GM19328 (cell line): Measurements from ENCODE around the gene SPSB1.

ENCODE experiments used
- ATAC-seq: cut with Tn5 transposase; IDR thresholded peaks from one replicate; pipeline ENCODE4 v1.9.1; 2021; ENCODE audit warnings: mild to moderate bottlenecking, moderate library complexity; ENCODE audit not compliant: unreplicated experiment

The SPSB1 gene

DNA sequence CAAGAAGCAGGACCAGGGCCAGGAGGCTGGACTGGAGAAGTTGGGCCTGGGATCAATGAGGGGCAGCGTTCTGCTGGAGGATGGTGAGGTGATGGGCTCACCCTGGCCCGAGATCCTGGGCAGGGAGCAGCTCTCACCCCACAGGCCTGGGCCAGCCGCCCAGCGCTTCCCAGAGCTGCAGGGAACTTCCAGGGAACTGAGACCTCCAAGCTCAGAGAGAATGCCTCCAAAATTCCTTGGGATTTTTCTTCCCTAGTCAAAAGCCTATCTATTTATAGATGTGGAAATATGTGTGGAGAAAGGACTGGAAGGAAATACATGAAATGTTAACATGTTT, 121.2 kb downstream of the SPSB1 start:
- no peak for ATAC-seq

DNA sequence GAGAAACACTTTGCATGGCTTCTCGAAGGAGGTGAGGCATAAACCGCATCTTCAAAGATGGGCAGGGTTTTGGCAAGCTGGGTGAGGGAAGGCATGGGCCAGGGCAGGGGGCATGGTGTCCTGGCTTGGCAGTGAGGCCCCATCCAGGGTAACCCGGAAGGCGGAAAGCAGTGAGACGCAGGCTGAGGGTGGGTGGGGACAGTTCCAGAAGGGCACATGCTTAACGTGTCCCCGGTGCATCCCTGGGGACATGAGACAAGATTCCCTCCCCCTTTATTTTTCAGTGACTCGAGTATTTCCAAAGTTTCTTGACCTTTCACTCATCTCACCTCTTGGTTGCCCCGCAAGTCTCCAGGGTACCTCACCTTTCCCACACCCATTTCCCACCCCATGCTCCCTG, 123.8 kb downstream of the SPSB1 start:
- no peak for ATAC-seq

GRCh38 chr1:9416918-9417500, 124.3 kb downstream of the SPSB1 start:
- no peak for ATAC-seq

DNA sequence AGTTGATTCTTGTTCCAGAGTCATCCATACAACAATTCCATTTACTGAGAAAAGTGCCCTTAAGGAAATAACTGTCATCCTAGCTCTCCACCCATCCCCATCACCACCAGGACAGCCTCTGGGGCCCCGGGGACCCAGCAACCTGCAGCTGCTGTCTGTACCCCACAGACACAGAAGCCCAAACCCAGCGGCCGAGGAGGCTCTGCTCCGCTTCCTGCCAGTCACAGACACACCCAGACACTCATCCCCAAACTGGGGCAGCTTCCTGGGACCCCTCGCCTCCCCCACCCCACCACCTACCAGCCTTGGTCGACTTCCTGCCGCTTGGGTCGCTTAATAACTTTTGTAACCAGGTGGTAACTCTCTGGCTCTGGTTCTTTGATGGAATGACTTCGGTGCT, 125.0 kb downstream of the SPSB1 start:
- no peak for ATAC-seq

GRCh38 chr1:9418851-9419250, 126.2 kb downstream of the SPSB1 start:
- ATAC-seq: no peak
